HG03064 (cell line): ENCODE data around the gene RGS7.
"Not testable (repeated sequence)": the region's sequence is repeated elsewhere in the genome, so short reads cannot be mapped to it uniquely, and the experiment has no call there.

Source experiments
- ATAC-seq: cut with Tn5 transposase; IDR thresholded peaks from one replicate; pipeline ENCODE4 v1.9.1; 2021; ENCODE audit warnings: low read depth; ENCODE audit not compliant: unreplicated experiment

The RGS7 gene

DNA sequence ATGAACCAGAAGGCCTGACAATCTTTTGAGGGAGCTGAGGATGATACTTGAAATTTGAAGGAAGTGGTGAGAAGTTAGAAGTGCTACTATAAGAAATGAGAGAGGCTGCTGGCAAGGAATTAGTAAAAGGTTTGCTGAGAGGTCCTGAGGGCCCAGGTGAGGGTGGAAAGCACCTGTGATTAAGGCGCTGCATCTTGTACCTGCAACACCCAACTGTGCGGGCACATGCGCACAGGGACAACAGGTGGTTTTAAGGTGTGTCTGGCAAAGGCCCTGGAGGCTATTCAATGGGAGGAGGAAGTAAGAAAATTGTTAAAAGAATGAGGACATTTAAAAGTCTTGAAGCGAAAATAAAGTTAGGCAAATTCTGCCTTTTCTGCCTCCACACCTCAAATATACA lies 349.3 kb downstream of the RGS7 start:
- no peak for ATAC-seq

DNA sequence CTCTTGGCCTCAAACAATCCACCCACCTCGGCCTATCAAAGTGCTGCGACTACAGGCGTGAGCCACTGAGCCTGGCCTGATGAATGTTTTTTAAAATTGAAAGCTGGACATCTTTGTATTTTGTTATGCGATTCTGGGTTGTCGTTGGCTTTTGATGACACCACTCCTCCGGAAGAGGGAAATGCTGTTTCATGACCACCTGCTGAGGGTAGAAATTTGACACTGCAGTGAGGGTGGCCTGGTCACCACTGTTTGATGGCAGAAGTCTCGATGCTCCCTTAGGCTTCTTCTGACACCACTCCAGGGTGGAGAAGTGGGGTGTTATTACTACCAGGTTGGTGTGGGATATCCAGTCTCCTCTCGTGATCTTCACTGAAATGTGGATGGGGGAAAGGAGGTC lies 357.2 kb downstream of the RGS7 start:
- no peak for ATAC-seq

DNA sequence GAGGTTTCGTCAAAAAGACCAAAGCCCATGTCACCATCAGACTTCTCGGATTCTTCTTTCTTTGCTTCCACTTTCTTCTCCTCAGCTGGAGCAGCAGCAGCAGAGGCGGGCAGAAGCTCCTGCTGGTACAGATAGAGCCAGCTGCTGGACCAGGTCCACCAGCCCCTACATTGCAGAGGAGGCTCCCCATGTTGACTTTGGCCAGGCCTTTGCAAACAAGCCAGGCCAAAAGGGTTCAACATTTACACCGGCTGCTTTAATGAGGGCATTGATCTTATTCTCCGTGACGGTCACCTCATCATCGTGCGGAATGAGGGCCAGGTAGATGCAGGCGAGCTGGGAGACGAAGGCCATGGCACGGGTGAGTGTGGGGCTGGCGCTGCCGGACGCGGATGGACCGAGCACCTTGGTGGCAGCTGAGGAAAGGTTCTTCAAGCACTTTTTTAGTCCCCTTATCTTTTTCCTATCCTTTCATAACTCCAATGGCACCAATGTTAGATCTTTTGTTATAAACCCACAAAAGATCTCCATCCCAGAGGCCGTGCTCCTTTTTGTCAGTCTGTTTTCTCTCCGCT lies 358.5 kb downstream of the RGS7 start:
- no peak for ATAC-seq

DNA sequence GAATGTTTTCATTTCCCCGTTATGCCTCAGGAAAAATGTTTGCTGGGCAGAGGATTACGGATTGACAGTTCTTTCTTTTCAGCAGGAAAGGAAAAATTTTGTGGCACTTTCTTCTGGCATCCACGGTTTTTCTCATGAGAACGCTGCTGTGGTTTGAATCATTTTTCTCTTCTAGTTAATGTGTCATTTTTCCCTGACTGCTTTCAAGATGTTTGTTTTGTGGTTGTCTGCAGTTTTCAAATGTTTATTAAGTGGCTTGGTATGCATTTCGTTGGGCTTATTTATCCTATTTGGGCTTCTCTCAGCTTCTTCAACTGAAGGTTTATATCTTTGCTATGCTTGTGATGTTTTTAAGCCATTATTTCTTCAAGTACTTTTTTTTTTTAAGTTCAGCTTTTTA lies 359.0 kb downstream of the RGS7 start:
- ATAC-seq, result no peak

DNA sequence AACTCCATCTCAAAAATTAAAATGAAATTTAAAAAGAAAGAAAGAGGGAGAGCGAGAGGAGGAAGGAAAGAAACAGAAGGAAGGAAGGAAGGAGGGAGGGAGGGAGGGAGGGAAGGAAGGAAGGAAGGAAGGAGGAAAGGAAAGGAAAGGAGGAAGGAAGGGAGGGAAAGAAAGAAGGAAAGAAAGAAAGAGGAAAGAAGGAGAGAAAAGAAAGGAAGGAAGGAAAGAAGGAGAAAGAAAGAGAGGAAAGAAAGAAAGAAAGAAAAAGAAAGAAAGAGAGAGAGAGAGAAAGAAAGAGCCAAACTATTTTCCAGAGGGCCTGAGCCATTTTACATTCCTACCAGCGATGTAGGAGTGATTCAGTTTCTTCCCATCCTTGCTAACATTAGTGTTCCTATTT lies 364.0 kb downstream of the RGS7 start:
- ATAC-seq, result no peak

DNA sequence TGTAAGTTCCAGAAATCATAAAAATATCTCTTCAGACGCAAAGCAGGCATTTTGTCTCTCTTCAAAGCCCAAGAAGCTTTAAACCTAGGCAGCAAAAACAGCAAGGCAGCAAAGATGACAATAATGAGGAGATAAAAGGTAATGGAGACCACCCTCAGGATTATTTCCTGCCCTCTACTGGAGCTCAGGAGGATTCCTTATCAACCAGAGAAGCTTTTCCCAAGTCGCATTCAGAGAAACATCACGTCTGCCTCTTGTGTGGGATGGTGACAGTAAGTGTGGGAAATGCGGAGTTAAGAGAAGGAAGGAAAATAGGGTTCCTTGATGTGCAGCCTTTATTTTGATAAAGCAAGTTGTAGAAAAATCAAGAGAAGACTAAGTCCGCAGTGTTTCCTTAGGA lies 365.8 kb downstream of the RGS7 start:
- no peak for ATAC-seq

DNA sequence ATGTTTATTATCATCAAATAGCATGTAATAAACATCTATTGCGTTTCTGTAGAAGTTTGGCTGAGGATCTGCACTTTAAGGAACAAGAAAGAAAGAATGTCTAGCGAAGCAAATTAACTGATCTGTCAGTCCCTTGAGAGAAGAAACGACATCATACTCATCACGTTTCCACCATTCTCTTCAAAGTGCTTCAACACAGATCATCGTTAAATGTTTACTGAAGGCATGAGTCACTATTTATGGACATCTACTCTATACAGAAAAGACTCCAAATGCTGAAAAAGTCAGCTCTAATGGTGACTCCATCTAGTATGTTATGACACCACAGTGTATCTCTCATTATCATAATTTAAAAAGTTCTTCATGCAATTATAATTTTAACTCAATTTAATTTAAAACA lies 369.1 kb downstream of the RGS7 start:
- no peak for ATAC-seq

DNA sequence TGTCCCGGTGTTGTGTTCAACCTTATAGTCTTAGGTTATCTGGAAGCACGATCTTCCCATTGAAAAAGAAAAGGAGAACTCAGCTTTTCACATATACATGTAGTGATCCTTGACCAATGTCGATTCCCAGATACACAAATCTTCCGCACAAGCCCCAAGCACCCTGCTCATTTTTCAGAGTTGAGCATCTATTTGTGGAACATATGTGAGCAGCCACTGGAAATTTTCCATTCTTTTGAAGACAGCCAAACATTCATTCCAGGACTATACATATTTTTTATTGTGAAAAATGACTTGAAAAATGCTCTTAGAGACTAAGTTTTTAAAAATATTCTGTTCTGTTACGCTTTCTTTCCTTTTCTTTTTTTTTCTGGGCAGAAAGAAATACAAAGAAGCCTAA lies 371.9 kb downstream of the RGS7 start:
- ATAC-seq, result no peak

DNA sequence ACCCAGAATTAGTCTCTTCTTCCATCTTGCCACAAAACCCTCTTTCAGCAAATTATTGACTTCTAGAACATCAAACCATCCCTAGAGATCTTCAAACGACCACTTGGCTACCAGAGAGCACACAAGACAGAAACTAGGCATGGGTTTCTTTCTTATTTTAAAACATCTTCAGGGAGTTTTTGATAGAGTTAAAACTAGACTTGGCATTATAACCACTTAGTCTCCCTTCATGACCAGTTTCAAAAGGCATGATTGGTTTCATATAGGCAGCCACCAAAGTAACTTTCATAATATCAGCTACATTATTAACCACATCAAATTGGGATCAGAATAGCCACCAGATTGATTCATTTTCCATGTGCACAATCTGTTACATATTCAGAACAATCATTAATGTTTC lies 376.7 kb downstream of the RGS7 start:
- no peak for ATAC-seq

DNA sequence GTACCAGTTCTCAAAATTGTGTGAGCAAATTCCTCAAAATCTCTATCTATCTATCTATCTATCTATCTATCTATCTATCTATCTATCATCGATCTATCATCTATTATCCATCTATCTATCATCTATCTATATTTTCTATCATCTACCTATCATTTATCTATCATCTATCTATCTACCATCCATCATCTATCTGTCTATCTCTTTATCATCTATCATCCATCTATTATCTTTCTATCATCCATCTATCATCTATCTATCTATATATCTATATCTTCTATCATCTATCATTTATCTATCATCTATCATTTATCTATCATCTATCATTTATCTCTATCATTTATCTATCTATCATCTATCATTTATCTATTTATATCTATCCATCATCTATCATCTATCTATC lies 380.3 kb downstream of the RGS7 start:
- no peak for ATAC-seq

DNA sequence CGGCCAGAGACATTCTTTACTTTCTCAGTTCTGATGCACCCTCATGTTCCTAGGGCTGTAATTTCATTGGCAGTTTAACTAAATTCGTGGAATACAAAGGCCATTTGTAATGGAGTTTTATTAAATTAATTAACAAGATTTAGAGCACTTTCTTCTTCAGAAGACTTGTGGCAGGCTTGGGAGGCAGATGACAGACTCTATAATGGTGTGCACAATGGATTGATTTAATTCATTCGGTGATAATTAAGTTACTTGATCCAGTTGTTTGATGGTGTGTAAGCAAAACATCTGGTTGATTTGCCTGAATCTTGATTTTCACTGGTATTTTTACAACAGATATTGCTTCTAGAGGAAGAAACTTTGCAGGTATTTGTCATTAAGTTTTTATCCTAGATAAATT lies 383.1 kb downstream of the RGS7 start:
- ATAC-seq, result no peak

DNA sequence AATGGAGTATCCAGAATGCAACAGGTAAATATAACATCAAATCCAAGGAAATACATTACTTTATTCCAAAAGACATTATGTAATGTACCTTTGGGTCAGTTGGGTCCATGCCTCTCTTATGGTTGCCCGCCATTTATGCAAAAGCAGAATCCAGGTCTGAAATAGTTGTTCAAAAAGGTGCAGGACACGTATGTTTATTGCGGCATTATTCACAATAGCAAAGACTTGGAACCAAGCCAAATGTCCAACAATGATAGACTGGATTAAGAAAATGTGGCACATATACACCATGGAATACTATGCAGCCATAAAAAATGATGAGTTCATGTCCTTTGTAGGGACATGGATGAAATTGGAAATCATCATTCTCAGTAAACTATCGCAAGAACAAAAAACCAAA lies 384.9 kb downstream of the RGS7 start:
- ATAC-seq, result not testable (repeated sequence)

DNA sequence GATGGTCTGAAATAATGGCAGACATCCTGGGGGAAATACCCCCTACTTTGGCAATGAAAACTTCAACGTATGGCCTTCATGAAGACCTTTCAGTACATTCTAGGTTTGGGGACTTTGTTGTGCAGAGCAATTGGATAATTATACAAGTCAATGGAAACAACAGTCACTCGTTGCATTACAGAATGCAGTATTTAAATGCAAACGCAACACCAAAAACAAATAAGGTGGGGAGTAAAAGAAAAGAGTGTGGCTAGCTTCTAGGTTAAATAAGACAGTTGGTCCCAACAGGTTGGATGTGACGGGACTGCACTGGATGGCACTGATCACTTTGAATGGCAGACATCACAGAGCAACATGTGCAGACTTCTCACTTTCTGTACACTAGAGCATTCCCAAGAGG lies 386.8 kb downstream of the RGS7 start:
- no peak for ATAC-seq

DNA sequence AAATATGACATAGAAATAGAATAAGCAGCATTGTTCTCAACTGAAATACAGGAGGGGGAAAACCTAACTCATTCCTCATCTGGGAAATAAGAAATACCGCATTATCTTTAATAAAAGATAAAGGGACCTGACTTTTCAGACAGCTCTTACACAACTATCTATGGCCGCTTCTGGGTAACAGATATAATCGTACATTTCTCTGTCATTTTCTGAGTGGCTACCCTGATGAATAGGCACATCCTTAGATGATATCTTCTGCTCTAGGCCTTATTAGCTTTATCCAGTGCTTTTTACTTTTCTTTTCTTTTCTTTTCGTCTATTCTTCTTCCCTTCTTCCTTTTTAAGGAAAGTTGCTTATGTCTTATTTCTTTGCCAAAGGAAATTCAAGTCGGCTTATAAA lies 388.1 kb downstream of the RGS7 start:
- ATAC-seq, result no peak

DNA sequence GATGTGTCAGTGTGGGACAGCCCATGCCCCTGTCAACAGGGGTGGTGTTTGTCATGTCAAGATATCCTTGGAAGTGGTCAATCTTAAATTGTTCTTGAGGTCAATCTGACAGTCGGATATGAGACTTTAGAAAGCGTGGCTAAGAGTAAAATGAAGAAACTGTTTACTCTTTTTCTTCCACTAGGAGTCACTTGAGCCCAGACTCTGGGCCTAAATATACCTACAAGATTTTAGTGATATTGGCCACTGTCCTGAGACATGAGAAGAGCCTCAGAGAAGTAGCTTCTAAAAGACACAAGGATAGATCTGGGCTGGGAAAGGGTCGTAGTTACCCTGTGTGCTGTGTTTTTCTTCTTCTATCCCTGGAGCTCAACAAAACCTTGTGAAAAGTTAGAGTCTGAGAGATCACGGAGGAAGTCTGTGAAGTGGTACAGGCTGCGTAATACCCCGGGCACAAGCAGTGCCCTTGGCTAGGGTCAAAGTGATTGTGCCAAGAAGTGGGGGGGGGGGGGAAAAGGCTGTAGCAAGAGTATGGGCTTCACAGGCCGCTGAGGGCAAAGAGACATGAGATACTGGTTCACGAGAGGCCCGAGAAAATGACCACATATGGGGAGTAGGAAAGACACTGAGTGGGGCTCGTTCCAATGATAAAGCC lies 389.8 kb downstream of the RGS7 start:
- ATAC-seq, result no peak

DNA sequence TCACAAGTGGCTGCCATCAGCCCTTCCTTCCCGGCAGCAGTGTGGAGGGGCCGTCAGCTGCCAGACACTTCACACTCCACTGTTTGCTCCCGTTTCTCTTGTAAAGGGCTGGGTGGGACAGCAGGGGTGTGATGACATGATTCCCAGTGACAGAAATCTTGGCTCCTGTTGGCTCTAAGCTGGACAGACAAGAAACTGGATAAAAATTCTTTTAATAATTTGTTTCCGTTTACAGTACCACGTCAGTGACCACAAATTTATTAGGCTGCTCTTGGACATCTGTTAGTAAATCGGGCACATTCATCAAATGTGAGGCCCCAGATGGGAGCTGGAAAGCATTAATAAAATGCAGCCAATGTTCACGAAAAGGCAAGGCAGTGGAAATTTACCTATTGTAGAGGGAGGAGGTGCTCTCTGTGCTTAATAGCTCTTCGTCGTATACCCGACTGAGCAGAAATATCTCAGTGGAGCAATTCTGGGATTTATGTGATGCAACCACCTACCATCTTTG lies 391.4 kb downstream of the RGS7 start:
- ATAC-seq, result no peak

DNA sequence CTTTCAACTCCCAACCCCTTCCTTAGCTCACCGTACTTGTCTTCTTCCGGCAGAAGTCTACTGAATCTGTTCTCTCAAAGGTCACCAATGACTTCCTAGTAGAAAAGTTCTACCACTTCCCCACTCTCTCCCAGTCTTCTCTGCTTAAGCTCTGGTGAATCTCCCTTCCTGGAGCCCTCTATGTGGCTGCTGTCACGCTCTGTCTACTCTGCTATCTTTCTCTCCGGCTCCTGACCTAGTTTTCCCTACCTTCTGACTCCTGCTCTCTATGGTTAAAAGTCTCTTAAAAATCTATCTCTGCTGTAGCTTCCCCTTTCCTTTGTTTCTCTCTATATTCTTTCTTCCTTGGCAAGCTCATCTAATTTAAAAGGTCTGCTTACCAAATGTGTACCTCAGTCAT lies 394.9 kb downstream of the RGS7 start:
- no peak for ATAC-seq

DNA sequence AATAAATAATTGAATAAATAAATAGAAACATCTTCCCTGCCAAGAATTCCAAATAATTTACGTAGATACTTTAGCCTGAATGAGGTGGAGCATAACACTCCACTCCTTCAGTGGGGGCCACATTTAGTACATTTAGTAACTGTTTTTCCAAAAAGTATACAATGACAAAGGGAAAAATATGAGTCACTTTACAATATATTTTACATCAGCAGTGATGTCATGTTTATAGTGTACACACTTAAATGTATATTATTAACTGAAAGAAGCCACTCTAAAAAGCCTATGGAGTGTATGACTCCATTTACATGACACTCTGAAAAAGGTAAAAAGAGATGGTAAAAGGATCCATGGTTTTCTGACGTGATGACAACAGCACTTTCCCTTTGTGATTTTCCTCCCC lies 400.6 kb downstream of the RGS7 start:
- ATAC-seq, result no peak

DNA sequence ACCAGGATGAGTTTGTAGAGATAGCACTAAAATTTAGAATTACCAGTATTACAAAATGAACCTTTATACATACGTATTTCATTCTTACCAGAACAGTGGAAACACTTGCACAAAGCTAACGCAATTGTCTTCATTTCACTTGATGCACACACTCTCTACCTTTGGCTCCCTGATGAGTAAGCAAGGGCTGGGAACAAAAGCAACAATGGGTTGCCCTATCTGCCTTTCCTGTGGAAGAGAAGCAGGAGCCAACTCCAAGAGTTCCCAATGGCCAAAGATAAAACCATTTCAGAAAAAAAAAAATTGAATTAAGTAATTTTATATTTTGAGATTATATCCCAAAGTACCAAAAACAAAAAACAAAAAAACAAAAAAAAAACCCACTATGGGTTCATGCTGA lies 401.0 kb downstream of the RGS7 start:
- ATAC-seq, result no peak

DNA sequence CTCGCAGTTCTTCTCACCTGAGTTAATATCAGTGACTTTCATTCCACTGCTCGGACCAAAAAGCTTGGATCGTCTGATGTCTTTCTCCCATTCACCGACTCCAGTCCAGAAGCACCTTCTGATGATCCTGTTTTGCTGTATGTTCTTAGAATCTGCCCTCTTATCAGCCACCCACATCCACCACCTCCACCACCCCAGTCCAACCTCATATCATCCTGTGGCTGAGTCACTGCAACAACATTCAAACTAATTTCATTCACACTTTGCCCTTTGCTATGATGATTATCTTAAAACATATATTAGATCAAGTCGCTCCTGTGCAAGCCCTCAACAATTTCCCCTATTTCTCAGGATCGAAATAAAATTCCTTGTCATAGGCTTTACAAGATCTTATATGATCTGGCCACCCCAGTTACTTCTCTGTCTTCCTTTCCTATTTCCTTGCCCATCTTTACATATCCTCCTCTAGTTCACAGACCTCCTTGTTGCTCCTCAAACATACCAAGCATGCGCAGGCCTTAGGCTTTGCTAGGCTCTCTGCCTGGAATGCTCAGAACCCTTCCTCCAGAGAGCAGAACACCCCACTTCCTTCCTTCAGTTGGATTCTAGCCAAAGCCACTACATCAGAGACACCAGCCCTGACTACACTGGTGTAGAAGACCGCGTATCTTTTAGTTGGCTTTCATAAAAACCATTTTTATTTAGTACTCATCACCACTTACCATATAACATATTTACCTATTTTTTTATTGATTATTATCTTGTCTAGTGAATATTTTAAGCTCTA lies 409.4 kb downstream of the RGS7 start:
- no peak for ATAC-seq

DNA sequence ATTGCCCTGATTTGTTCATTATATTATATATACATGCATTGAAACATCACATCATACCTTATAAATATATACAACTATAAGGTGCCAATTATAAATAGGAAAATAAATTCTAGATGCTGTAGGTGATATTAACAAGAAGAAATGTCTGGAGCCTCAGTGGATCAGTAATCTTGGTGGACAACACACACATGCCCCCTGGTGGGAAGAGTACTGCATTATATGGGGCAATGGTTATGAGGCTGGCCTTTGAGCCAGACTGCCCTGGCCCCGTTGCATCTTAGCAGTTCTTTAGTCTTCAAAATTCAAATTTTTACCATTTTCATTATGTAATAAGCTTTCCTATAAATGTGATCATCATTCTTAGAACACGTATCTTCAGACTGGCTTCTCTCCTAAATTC lies 410.1 kb downstream of the RGS7 start:
- no peak for ATAC-seq

DNA sequence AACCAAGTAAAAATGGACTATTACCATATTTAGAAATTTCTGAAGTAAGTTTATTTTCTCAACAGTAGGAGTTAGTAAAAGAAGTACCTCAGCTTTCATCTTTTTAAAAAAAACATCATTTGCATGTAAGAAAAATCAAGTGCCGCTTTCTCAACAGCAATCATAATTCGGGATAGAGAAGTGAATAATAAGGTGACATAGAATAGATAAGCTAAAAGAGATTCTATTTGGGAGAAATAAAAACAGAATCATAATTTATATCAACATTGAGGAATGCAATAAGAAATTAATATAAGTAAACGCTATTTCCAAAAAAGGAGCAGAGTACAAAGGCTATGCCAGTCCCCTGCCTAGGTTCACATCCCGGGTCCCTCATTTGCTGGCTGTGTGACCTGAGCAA lies 414.1 kb downstream of the RGS7 start:
- no peak for ATAC-seq
